IPS-18c (cell line): Measurements from ENCODE around the gene RHOC.

Source experiments
- H3K4me3 ChIP-seq: 2 replicates; pipeline ENCODE4 v1.7.0; 2013; ENCODE audit warnings: low read depth, mild to moderate bottlenecking, low read length, moderate library complexity; ENCODE audit not compliant: insufficient read depth
- H3K9me3 ChIP-seq: one replicate; pipeline ENCODE4 v1.6.1; 2013; ENCODE audit warnings: mild to moderate bottlenecking, low read length, moderate library complexity; ENCODE audit not compliant: control insufficient read depth, insufficient read depth

RHOC gene

GRCh38 chr1:112708002-112708448, 1.1 kb upstream of the RHOC start:
- Histone ChIP-seq H3K4me3 (no peak overlapping the region), H3K9me3 (no peaks in the 10 kb centered on the region)

DNA sequence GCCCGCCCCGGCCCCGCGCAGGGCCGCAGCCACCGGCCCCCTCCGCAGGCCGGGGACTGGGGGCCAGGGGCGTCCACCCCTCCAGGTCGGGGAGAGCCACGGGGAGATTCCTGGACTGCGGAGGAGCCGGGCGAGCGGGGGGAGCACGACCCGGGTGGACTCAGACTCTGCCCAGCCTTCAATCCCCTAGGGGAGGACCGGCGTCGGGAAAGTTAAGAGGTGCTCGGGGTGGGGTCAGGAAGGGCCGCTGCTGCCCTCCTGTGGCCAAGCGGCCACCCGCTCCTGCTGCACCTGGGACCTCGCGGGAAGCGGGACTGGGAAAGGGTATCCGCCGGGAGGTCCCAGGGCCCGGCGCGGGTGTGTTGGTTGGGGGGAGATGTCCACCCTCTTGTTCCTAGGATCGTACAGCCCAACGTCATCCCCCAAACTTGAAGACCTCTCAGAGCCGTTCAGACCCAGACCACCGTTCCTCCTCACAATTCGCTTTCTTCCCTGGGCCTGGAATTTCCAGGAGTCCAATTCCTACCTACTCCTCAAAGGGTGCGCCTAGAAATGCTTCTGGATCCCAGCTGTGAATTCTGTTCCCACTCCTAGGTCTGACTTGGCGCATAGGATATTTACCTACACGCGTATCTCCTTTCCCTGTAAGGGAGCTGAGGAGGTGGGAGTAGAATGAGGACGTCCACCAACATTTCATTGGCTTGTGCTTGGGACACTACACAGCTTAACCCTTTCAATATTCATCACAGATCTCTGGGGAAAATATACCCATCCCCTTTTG, 484 bp upstream of the RHOC start:
- peak overlapping the region; percentile 78 for H3K4me3 ChIP-seq
- no peaks in the 10 kb centered on the region for H3K9me3 ChIP-seq

DNA sequence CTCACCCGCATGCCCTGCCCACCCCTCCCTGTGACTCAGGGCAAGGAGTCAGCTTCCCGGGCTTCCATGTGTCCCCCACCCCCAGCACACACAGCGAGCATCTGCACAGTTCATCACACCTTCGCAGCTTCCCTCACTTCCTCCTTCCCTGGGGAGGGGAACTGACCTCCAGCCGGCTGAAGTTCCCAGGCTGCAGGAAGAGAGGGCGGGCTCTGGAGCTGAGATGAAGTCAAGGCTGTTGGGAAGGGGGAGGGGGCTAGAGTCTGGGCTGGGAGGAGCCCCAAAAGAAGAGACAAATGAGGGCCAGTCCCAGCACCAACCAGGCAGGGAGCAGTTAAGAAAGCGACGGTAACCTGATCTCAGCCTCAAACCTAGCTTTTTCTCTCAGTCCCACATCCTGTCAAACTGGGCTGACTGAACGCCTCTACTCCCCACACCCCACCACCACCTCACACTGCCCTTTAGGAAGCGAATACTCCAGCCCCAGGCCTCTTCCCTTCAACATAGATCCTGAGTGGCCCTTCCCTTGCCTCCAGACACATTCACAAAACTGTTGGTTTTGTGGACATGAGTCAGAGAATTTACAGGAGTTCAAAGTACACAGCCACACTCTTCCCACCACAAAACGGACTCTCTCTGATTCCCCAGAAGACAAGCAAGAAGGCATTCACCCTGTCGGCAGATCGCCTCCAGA, 1.8 kb downstream of the RHOC start:
- H3K4me3 ChIP-seq = peak overlapping the region; percentile 20; the same call in 1 of the 2 replicates

DNA sequence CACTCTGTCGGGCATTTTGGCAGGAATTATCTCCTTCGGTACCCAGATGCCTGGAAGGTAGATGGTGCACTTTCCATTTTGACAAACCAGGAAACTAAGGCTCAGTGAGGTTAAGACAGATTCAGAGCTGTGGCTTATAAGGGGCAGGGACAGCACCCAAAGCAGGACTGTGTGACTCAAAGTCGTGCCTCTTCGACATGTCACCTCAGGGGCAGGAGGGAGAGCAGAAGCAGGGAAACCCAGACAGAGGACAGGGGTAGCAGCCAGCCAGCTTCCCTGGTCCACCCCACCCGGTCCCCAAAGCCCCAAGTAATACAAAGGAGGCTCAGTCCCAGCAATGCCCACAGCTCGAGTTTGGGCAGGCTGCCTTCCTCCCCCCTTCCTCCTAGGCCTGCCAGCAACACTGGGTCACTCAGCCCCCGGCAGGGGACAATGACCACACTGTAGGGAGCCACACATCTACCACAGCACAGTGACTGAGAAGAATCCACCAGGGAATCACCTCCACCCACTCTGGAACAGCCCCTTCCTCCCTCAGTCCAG, 2.5 kb downstream of the RHOC start:
- Histone ChIP-seq H3K4me3 (peak overlapping the region; percentile 20; the same call in 1 of the 2 replicates), H3K9me3 (no peaks in the 10 kb centered on the region)

More for the DNA sequence above, 1.8 kb downstream of the RHOC start:
- H3K9me3 ChIP-seq = no peaks in the 10 kb centered on the region

- no peaks in the 10 kb centered on the region for H3K9me3 ChIP-seq
- H3K4me3 ChIP-seq = no peak overlapping the region
Measured at GRCh38 chr1:112703706-112704105, 3.2 kb downstream of the RHOC start.

GRCh38 chr1:112702420-112703261, 4.3 kb downstream of the RHOC start:
- H3K9me3 ChIP-seq = peaks cover 2% of the 10 kb centered on the region

DNA sequence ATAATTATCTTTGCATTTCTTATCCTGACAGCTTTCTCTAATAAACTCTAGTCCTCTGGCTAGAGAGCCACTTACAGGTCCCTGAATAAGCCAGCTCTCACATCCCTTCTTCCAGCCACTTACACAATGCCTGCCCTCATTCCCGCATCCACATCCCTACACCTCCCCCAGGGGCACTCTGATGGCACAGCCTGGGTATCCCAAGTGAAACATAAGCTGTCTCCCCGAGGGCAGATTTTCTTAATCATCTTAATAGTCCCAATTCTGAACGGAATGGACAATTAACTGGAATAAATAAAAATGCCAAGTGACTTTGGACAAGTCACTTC, 4.9 kb downstream of the RHOC start:
- Histone ChIP-seq H3K9me3 (peaks cover 2% of the 10 kb centered on the region), H3K4me3 (no peak overlapping the region)

More at GRCh38 chr1:112702420-112703261, 4.3 kb downstream of the RHOC start:
- H3K4me3 ChIP-seq = no peak overlapping the region

GRCh38 chr1:112701227-112702066, 5.5 kb downstream of the RHOC start:
- Histone ChIP-seq H3K4me3 (no peak overlapping the region), H3K9me3 (peaks cover 2% of the 10 kb centered on the region)

DNA sequence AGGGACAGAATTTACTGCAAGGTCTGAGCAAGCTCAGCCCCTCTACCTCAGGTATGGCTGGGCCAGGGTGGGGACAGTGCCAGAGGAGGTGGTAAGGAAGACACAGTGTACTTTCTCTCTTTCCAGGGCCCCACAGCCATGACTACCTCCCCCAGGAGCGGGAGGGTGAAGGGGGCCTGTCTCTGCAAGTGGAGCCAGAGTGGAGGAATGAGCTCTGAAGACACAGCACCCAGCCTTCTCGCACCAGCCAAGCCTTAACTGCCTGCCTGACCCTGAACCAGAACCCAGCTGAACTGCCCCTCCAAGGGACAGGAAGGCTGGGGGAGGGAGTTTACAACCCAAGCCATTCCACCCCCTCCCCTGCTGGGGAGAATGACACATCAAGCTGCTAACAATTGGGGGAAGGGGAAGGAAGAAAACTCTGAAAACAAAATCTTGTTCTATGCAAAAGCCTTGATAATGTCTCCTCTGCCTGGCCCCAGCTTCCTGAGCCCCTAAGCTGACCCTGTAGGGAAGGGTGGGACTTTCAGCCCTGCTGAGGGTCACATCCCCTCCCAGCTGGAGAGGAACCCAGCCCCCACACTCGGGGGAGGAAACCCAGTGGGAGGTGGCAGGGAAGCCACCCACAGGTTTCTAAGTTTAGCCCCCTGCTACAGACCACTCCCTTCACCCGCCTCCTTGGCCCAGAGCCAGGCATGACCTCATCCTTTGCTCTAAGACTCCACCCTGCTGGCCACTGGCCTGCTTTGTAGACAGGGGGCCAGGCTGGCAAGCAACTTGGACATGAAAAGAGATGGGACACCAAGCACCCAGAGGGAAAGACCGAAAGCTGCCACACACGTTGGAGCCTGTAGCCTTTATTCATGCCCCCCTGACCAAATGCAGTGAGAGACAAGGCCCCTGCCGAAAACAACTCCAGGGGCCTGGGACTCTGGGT, 6.4 kb downstream of the RHOC start:
- peak overlapping the region; percentile 9; the same call in 1 of the 2 replicates for H3K4me3 ChIP-seq
- H3K9me3 ChIP-seq = peaks cover 2% of the 10 kb centered on the region

DNA sequence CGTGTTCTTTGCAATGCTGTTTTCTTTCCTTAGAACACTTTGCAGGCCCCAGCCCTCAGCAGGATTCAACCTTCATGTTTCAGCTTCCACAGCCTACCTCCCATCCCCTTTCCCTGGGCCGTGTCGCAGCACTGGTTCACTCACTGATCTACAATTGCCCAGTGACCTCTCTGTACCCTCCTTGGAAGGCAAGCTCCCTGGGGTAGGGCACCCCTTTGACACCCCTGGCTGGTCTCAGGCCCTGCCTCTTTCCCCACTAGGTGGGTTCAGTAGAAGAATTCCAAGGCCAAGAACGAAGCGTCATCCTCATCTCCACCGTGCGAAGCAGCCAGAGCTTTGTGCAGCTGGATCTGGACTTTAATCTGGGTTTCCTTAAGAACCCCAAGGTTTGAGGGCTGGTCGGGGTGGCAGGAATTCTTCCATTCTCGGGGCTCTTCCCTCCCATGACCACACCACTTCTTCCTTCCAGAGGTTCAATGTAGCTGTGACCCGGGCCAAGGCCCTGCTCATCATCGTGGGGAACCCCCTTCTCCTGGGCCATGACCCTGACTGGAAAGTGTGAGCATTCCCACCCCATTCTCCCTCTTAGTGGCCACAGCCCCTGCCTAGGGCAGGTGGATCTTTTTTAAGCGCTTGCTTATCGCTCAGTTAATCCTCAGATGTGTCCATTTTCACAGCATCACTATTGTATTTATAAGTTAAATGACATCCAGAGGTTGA, 7.3 kb downstream of the RHOC start:
- Histone ChIP-seq H3K4me3 (no peak overlapping the region), H3K9me3 (peaks cover 2% of the 10 kb centered on the region)

DNA sequence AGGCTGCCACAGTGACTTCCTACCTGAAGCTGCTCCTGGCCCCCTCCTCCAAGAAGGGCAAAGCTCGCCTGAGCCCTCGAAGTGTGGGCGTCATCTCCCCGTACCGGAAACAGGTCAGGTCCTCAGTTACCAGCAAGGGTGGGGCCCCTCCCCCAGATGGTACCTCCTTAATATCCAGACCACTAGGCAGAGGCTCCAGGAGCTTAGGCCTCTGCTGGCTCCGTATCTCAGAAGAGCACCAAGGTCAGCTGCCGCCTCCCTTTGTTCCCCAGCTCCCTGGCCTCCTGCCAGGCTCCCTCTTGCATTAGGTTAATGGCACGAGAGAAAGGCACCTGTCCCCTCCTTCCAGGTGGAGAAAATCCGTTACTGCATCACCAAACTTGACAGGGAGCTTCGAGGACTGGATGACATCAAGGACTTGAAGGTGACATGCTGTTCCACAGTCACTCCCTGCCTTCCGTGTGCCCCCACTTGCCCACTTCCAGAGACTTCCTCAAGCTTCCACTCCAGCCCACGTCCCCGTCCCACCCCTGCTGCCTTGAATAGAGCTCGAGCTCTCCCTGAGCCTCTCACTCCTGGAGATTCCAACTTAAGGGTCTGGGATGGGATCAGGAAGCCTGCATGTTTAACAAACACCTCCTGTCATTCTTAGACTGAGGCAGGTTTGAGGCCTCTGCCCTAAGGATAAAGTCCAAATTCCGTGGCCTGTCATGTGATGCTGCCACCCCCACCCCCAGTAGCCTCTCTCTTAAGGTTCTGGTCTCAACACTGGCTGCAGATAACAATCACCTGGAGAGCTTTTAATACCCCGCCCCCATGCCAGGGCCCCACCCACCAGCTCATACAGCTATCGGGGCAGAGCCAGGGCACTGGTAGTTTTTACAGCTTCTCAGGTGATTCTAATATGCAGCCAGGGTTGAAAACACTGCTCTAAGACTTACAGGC, 8.3 kb downstream of the RHOC start:
- peaks cover 2% of the 10 kb centered on the region for H3K9me3 ChIP-seq
- H3K4me3 ChIP-seq = no peak overlapping the region; the same call in 1 of the 2 replicates

DNA sequence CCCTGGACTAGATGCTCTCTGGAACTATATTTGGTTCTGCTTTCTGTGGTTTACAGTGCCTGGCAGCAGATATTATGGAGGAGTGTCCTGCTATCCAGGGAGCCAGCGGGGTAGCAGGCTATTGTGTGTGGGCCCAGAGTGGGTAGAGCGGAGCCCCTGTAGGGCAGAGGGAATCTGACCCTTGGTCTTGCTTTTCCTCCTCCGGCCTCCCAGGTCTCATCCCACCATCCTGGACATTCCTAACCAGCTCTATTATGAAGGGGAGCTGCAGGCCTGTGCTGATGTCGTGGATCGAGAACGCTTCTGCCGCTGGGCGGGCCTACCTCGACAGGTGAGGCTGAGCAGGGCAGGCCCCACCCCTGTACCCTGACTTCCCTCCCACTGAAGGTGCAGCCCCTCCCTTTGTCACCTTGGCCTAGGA, 9.1 kb downstream of the RHOC start:
- Histone ChIP-seq H3K9me3 (peaks cover 2% of the 10 kb centered on the region), H3K4me3 (no peak overlapping the region)

GRCh38 chr1:112696578-112697314, 10.2 kb downstream of the RHOC start:
- peaks cover 2% of the 10 kb centered on the region for H3K9me3 ChIP-seq
- H3K4me3 ChIP-seq = no peak overlapping the region

DNA sequence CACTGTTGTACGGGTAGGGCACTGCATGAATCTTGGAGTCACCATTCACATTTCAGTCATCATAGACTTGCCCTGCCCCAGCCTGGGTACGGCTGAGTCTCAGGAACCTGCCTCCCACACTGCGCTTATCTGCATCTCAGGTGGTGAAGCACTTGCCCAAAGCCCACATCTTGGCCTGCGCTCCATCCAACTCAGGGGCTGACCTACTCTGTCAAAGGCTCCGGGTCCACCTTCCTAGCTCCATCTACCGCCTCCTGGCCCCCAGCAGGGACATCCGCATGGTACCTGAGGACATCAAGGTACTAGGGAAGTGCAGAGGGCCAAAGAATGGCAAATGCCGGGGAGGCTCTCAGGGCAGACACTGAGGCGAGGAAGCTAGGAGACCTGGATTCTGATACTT, 11.7 kb downstream of the RHOC start:
- H3K4me3 ChIP-seq = no peak overlapping the region
- peaks cover 2% of the 10 kb centered on the region for H3K9me3 ChIP-seq
